Measurements from ENCODE around the gene ZNF655.
"Not testable (repeated sequence)": the region's sequence is repeated elsewhere in the genome, so short reads cannot be mapped to it uniquely, and the experiment has no call there.

ZNF655 gene, protein sequence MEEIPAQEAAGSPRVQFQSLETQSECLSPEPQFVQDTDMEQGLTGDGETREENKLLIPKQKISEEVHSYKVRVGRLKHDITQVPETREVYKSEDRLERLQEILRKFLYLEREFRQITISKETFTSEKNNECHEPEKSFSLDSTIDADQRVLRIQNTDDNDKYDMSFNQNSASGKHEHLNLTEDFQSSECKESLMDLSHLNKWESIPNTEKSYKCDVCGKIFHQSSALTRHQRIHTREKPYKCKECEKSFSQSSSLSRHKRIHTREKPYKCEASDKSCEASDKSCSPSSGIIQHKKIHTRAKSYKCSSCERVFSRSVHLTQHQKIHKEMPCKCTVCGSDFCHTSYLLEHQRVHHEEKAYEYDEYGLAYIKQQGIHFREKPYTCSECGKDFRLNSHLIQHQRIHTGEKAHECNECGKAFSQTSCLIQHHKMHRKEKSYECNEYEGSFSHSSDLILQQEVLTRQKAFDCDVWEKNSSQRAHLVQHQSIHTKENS

GRCh38 chr7:99558306-99559174 lies at the start of gene ZNF655:
TSS of gene ZNF655 (plus strand) at chr7:99558642. CDS start at chr7:99560560, 1,918 bp downstream.
- DNase-seq = peak; percentile 77 to 89

DNA sequence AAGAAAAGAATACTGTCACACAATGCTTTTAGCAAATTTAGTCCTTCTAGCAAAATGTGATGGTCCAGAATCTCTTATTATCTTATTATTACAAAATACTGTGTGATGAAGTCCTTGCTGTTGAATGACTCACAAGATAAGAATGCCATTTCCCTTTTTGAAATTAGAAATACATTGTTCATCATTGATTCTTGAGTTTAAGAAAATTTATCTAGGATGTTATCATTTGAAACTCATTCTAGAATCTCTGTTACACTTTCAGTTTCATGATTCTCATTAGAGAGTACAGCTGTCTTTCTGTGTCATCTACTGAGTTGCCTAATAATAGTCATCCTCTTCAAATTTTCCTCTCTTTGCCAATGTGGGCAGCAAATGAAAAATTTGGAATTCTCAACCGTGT lies 44.4 kb upstream of the ZNF655 start:
- no peak for DNase-seq

GRCh38 chr7:99521399-99521798 lies 37.0 kb upstream of the ZNF655 start:
- DNase-seq = no peak

DNA sequence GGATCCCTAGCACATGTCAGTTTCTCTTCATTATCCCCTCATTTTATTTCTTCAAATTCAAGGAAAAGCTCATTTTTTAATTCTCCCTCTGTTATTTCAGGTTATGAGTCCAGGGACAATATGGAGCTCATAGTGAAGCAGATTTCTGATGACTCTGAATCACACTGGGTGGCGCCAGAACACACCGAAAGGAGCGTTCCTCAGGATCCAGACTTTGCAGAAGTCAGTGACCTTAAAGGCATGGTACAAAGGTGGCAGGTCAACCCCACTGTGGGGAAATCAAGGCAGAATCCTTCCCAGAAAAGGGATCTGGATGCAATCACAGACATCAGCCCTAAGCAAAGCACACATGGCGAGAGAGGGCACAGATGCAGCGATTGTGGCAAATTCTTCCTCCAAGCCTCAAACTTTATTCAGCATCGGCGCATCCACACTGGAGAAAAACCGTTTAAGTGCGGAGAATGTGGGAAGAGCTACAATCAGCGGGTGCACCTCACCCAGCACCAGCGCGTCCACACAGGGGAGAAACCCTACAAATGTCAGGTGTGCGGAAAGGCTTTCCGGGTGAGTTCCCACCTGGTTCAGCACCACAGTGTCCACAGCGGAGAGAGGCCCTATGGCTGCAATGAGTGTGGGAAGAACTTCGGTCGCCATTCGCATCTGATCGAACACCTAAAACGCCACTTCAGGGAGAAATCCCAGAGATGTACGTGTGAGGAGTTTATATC lies 32.6 kb upstream of the ZNF655 start:
- DNase-seq = no peak

DNA sequence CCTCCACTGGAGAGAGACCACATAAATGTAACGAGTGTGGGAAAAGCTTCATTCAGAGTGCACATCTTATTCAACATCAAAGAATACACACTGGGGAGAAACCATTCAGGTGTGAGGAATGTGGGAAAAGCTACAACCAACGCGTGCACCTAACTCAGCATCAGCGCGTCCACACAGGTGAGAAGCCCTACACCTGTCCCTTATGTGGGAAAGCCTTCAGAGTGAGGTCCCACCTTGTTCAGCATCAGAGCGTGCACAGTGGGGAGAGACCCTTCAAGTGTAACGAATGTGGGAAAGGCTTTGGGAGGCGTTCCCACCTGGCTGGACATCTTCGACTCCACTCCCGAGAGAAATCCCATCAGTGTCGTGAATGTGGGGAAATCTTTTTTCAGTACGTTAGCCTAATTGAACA lies 27.1 kb upstream of the ZNF655 start:
- DNase-seq = no peak

DNA sequence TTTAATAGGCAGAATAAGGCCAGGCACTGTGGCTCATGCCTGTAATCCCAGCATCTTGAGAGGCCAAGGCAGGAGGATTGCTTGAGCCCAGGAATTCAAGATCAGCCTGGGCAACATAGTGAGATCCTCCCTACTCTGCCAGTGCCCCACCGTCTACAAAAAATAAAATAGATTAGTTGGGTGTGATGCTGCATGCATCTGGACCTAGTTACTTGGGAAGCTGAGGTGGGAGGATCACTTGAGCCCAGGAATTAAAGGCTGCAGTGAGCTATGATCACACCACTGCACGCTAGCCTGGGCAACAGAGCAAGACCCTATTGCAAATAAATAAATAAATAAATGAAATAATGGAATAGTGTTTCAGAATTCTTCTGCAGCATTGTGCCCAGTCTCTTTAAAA lies 22.8 kb upstream of the ZNF655 start:
- no peak for DNase-seq

DNA sequence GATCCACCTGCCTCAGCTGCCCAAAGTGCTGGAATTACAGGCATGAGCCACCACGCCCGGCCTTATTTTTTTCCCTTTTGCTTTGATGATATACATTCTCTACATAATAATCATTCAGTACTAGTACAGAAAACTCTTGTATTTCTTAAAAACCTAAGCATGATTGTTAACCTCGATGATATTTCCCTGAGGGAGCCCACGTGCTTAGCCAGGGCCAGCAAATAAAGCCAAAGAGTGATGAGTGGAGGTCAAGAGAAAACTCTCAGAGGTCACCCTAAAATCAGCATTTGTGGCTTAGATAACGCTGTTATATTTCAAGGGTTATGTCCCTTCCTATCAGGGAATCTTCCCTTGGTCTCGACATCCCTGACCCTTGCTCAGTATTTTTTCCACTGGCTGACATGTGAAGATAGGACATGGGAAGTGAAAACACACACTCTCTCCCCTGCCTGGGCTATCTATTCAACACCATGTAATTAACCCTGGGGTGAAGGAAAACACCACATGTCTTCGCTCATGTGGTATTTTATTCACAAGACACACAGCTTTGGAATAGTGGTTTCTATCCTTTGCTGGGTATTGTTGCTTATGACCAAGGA lies 19.1 kb upstream of the ZNF655 start:
- no peak for DNase-seq

DNA sequence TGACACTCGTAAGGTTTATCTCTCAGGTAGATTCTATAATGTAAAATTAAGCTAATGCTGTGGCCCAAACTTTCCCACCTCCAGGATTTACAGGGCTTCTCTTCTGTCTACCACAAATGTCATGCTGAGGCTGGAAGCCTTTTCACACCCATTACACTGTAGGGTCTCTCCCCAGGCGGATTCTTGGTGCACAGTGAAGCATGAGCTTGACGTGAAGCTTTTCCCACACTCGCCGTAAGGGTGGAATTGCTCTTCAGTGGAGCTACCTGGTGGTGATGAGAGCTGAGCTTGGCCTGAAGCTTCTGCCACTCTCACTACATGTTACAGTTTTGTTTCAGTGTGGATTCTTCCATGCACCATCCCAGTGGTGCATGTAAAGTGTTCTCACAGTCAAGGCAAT lies 17.9 kb upstream of the ZNF655 start:
- no peak for DNase-seq

DNA sequence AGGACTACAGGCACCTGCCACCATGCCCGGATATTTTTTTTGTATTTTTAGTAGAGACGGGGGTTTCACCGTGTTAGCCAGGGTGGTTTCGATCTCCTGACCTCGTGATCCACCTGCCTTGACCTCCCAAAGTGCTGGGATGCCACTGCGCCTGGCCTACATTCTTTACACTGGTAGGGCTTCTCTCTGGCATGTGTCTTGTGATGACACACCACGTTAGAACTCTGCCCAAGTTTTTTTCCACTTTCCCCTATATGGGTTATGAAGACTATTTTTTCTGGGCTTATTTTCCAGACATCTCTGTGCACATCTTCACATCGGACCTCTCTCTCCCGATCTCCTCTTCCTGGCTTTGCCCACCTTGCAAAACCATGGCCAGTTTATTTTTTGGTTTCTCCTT lies 17.2 kb upstream of the ZNF655 start:
- no peak for DNase-seq

- no peak for DNase-seq
Measured at GRCh38 chr7:99543081-99543671, 15.3 kb upstream of the ZNF655 start.

DNA sequence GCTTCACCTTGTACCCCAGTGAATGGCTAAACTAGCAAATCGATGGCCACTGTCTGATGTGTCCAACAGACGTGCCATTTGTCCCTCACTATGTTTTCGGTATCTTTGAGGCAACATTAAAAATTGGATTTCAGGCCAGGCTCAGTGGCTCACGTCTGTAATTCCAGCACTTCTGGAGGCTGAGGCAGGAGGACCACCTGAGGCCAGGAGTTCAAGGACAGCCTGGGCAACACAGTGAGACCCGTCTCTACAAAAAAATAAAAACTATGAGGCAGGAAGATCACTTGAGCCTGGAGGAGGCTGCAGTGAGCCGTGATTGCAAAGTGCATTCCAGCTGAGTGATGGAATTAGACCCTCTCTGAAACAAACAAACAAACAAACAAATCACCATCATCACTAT lies 14.5 kb upstream of the ZNF655 start:
- DNase-seq = no peak

DNA sequence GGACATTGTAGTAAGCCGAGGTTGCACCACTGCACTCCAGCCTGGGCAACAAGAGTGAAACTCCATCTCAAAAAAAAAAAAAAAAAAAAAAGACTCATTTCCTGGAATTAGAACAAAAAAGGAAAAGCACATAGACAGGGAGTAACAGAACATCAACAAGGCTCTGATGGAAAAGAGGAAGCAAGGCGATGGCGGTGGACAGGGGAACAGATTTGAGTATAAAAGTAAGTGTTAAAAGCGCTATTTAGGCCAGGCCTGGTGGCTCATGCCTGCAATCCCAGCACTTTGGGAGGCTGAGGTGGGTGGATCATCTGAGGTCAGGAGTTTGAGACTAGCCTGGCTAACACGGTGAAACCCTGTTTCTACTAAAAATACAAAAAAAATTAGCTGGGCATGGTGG lies 13.1 kb upstream of the ZNF655 start:
- DNase-seq = not testable (repeated sequence)

- not testable (repeated sequence) for DNase-seq
Measured at GRCh38 chr7:99549545-99549944, 8.9 kb upstream of the ZNF655 start.

GRCh38 chr7:99551334-99551733 lies 7.1 kb upstream of the ZNF655 start:
- no peak for DNase-seq

DNA sequence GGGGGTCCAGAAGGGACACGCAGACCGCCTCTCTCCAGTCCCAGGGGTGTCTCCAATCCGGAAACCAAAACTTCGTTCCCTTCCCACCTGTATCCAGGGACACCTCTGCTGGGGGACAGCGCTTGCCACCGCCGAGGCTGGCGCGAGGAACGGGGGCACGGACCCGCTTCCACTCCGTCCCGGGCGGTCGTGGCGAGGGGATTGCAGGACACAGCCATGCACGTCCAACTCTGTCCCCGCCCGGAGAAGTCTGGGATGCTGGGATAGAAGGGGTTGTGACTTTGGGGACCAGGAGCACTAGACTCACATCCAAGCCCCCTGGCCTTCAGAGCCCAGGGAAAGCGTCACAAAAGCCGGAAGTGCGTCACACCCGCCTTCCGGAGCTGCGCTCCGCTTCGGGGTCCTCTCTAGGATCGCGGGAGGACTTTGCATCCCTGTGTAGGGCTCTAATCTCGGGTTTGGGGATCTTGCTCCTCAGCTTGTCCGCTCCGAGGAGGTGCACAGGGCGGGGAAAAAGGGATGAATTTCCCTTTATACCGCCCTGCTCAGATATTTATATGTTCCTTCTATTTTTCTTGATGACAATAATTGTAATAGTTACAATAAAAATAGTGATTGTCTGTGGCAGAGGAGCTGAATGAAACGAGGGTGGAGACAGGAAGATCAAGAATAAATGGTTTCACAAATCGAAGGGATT lies 6.5 kb upstream of the ZNF655 start, which contains the start of gene FAM200A:
Gene FAM200A, minus strand, starts transcription at position 348 of the 697 bp plus-strand sequence. CDS start 3,707 bp downstream, outside the sequence.
- peak; percentile 83 to 84 for DNase-seq

DNA sequence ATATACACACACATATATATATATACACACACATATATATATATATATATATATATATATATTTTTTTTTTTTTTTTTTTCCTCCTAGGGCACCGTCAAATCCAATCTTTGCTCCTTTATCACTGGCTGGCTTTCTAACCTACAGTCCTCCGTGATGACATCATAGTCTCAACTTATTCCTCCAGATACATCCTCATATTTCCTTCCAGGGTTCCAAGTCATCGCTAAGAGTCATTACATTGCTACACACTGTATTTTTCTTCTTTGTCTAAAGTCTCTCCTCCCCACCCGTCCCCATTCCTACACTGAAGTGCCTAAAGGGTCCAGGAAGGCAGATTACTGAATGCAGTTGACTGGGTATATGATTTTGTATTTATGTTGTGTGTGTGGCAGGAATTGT lies 5.4 kb upstream of the ZNF655 start:
- no peak for DNase-seq

DNA sequence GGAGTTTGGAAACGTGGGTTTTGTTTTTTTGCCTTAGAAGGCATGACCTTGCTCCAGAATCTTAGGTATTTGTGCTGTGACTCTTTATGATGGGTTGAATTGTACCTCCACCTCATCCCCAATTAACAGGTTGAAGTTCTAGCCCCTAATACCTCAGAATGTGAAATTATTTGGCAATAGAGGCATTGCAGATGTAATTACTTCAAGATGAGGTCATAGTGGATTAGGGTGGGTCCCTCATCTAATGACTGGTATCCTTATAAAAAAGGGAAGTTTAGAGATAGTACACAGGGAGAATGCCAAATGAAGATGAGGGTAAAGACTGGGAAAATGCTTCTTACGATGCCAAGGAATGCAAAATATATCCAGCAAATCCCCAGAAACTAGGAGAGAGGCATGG lies 3.5 kb upstream of the ZNF655 start:
- DNase-seq = no peak

DNA sequence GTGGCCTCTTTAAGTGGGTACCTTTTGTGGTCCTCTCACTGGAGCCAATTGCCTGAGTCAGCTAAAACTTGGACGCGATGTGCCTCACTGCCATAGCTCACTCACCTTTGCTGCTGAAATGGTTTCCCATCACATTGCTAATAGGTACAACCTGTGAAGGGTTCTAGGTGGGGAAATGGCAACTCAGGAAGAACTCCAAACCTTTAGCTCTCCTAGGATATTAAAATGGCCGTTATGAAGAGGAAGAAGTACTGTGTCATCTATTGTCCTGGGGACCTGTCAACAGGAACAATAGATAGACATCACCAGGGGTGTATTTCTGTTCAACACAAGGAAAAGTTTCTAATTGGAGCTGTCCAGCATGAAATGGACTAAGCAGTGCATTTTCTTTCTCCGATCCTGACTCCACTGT lies 1.2 kb upstream of the ZNF655 start:
- no peak for DNase-seq

DNA sequence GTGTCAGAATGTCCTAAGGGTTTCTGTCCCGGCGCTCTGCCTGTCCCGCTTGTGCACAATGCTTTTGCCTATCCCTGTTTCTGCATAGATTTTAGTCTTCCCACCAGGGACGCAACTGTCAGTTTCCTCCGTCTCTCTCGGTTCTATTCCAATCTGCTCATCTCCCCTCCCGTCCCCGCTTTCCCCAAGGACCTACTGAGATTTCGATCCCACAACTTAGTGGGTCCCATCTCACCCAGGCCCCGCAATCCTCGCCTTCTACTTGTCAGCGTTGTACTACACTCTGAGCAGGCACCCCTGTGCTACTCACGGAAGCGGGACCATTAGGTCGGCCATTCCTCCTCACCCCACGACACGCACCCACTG lies 519 bp upstream of the ZNF655 start:
- no peak for DNase-seq

- no peak for DNase-seq
Measured at GRCh38 chr7:99559175-99559915, 903 bp downstream of the ZNF655 start.

Data from hippocampal formation (tissue), 2 donors.